ENCODE measurements around the gene KRTAP10-10. TPM values are rescaled to one million over a fixed set of nuclear protein-coding genes. Genes with fewer than 3 reads are reported as not detected.
"Not testable (repeated sequence)": the region's sequence is repeated elsewhere in the genome, so short reads cannot be mapped to it uniquely, and the experiment has no call there.

KRTAP10-10 gene
- total RNA-seq: not detected

DNA sequence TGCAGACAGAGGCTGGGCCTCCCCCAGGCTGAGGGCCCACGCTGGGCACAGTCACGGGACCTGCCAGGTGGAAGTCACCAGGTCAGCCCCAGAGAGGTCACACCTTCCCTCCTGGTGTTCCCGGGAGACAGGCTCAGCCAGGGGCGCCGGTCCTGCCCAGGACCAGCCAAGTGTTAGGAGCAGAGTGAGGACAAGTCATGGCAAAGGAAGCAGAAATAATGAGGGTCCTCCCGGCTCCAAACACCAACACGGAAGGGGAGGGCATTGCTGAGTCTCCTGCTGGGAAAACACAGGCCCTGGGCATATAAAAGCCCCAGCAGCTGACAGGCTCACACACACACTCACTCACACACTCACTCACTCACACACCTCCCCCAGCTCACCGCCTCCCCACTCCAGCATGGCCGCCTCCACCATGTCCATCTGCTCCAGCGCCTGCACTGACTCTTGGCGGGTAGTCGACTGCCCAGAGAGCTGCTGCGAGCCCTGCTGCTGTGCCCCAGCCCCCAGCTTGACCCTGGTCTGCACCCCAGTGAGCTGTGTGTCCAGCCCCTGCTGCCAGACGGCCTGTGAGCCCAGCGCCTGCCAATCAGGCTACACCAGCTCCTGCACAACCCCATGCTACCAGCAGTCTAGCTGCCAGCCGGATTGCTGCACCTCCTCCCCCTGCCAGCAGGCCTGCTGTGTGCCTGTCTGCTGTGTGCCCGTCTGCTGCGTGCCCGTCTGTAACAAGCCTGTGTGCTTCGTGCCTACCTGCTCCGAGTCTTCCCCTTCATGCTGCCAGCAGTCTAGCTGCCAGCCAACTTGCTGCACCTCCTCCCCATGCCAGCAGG lies at the start of gene KRTAP10-10:
Gene KRTAP10-10 (plus strand): TSS at position 339 of the 833 bp plus-strand sequence. CDS start 62 bp downstream, at position 401.
- DNase-seq: no peak

DNA sequence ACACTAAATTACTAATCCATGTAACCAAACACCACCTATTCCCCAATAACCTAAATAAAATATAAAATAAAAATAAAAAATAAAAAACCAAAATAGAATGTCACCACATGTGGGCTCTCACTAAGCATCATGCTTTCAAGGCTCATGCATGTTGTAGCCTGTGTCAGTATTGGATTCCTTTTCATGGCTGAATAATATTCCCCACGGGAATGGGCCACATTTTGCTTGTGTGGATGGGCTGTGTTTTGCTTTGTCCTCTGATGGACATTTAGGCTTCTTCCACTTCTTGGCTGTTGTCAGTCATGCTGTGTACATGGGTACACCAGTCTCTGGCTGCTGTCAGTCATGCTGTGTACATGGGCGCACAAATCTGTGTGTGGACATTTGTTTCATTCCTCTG lies 48.1 kb upstream of the KRTAP10-10 start:
- no peak for DNase-seq

DNA sequence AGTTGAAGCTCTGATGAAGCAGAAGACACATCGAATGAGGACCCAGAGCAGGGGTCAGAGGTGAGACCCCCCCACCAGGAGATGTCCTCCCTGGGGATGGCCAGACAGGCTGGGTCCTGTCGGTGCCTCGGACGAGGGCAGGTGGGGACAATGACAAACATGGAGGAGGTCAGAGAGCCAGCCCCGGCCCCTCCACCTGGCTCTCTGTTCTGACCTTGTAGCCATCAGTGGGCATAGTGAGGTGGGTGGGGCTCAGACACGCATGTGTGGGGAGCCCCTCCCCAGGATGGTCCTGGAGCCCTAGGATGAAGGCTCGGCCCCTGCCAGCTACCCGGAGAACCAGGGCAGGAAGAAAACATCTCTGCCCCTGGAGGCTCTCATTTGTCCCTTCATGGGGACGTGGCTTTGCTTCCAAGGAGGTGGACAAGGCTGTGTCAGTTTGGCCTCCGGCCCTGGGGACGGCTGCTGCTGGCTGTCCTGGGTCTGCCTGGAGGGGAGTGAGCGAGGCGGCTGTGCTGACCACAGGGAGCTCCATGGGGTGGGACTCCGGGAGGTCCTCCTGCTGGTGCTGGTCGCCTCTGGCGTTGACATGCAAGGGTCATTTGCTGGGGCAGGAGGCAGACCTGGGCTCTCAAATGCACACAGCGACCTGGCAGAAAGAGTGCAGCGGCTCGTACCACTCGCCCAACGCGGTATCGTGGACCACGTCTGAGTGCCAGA lies 47.4 kb upstream of the KRTAP10-10 start:
- DNase-seq: no peak

DNA sequence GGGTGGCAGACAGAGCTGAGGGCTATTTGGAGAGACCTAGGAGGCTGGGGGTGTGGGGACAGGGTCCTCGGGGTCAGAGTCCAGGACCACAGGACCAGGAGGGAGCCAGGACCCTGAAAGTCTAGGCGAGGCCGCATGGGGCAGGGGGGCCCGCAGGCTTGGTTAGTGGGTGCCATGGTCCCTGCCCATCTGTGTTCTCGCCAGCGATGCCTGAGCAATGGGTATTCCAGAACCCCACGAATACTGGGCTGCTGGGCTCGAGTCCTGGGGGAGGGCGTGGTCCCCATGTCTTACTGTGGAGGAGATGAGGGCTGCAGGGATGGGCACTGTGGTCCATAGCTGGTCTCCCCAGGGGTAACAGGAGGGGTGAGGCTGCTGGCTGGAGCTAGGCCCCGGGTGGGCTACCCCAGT lies 46.8 kb upstream of the KRTAP10-10 start:
- DNase-seq: no peak

GRCh38 chr21:44590897-44591800 lies 46.0 kb upstream of the KRTAP10-10 start:
- DNase-seq: not testable (repeated sequence)

DNA sequence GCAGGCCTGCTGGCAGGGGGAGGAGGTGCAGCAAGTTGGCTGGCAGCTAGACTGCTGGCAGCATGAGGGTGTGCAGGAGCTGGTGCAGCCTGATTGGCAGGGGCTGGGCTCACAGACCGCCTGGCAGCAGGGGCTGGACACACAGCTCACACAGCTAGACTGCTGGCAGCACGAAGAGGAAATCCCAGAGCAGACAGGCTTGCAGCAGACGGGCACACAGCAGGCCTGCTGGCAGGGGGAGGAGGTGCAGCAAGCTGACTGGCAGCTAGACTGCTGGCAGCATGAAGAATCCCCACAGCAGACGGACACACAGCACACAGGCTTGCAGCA lies 45.4 kb upstream of the KRTAP10-10 start:
- DNase-seq: not testable (repeated sequence)

DNA sequence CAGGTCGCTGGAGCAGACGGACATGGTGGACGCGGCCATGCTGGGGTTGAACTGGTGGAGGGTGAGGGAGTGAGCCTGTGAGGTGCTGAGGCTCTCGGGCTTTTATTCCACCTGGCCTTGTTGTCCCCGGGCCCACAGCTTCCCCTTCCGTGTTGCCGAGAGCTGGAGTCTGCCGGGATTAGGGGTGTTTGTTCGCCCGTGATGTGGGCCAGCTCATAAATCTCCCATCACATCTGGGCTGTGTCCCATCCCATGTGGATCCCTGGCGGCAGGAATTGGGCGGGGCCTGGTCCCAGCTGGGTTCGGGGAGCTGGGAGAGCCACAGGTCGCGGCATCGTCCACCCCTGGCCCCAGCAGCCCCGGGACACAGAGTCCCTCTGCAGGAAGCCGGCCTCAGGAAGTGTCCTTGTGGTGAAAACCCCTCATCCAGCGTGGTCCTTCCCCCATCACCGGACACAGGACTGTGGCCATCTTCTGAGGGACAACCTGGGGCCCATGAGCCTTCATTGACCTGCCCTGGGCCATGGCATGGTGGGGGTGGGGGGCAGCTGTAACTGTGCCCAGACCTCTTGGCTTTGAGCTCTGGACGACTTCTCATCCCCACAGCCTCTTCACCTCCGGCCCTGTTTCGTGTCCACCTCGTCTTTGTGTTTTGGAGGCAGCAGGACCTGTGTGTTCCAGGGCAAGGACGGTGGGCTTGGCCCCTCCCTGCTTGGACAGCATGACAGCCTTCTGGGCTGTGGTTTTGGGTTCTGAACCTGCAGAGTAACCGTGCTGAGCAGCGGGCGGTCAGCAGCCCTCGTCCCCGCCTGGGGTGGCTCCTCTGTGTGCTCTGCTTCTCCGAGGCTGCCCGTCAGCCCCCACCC lies 44.5 kb upstream of the KRTAP10-10 start, which contains the start of gene KRTAP10-6:
Gene KRTAP10-6 (minus strand): TSS at position 60 of the 866 bp plus-strand sequence. CDS start 21 bp downstream, at position 39.
- DNase-seq: no peak

- no peak for DNase-seq
Measured at GRCh38 chr21:44593598-44594405, 43.4 kb upstream of the KRTAP10-10 start.

GRCh38 chr21:44594406-44594916 lies 42.7 kb upstream of the KRTAP10-10 start:
- DNase-seq: no peak

DNA sequence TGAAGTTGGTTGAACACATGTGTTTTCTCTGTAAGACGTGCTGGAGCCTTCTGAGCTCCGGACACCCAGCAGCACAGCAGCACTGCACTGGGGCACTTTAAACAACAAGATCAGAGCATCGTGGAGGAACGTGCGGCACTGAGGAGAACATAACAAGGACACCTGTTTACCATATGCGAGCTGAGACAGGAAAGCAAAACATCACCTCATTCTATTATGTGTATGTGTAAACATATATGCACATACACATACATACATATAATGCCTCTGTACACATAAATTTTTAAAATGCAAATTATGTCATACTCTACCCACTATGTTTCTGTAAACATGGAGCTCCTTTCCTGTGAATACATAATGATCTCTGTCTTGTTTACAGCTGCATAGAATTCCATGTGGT lies 41.6 kb upstream of the KRTAP10-10 start:
- DNase-seq: no peak

GRCh38 chr21:44596068-44596725 lies 41.0 kb upstream of the KRTAP10-10 start:
- DNase-seq: no peak

DNA sequence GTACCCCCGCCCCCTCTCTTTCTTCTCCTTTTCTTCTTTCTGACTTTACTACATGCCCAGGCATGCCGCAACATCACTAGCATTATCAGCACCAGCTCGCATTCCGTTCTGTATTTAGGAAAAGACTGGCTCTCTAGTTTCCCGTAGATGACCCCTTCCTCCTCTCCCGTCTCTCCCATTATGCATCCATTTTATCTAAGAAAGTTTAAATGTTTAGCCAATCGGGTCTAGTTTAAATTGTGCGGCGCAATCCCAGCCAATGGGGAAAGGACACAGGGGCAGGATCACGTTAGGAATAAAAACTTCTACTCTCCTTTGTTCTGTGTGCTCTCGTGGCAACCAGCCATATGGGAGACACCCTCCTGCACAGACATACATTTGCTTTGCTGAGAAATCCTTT lies 39.1 kb upstream of the KRTAP10-10 start:
- DNase-seq: no peak

GRCh38 chr21:44599264-44600029 lies 37.7 kb upstream of the KRTAP10-10 start:
- no peak for DNase-seq

GRCh38 chr21:44600118-44600978 lies 36.8 kb upstream of the KRTAP10-10 start, which contains the start of gene KRTAP10-7:
Gene KRTAP10-7 (plus strand): TSS chr21:44600597. CDS start chr21:44600622, 25 bp downstream.
- DNase-seq: not testable (repeated sequence)

DNA sequence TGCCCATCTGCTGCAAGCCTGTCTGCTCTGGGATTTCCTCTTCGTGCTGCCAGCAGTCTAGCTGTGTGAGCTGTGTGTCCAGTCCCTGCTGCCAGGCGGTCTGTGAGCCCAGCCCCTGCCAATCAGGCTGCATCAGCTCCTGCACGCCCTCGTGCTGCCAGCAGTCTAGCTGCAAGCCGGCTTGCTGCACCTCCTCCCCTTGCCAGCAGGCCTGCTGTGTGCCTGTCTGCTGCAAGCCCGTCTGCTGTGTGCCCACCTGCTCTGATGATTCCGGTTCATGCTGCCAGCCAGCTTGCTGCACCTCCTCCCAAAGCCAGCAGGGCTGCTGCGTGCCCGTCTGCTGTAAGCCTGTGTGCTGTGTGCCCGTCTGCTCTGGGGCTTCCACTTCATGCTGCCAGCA lies 36.1 kb upstream of the KRTAP10-10 start:
- DNase-seq: not testable (repeated sequence)

DNA sequence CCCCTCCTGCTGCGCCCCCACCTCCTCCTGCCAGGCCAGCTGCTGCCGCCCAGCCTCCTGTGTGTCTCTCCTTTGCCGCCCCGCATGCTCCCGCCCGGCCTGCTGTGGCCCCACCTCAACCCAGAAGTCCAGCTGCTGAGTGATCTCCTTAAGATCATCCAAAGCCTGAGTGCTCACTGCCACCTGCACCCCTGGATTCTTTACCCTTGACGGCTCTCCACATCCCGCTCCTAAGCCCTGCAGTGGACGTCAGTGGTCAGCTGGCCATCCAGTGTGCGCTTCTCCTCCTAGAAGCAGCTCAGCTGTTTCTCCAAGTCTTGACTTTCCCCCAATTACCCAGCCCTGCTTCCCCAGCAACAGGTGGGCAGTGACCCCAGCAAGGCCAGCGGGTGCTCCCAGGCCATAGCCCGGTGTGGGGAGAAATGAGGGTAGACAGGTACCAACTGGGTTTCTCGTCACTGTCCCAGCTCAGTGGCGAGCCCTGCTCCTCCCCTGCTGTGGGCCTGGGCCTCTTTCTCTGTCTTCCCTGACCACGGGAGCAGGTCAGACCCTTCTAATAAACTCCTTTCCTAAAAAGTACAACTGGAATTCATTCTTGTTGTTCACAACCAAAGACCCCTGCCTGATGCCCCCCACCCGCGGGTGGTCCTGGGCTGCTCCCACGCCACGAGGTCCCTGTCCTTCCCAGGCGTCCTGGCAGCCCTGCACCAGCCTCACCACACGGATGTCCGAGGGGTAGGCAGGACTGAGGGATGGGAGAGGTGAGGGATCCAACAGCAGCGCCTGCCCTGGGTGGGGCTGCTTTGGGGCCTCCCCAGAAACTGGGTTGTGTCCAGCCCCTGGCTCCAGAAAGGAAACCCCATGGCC lies 35.3 kb upstream of the KRTAP10-10 start:
- no peak for DNase-seq

GRCh38 chr21:44602463-44602850 lies 34.7 kb upstream of the KRTAP10-10 start:
- no peak for DNase-seq

Measured in effector CD4-positive, alpha-beta T cell (primary cell).